K562 (cell line): ENCODE results near the gene HSDL1. TPM values are rescaled to one million over a fixed set of nuclear protein-coding genes. Genes with fewer than 3 reads are reported as not detected.

Source experiments
- ASH1L ChIP-seq: fragments of 450-650 bp; IDR thresholded peaks from 2 replicates; pipeline ENCODE4 v1.6.1; 2018; ENCODE audit warnings: borderline replicate concordance, mild to moderate bottlenecking, low read depth; ENCODE audit not compliant: partially characterized antibody
- E2F6 ChIP-seq, 2 experiments: IDR thresholded peaks; 2 replicates each; pipeline ENCODE4 v1.6.1; 2011; ENCODE audit warnings: borderline replicate concordance in 1 of 2, control low read depth in 1 of 2, low read depth in 1 of 2, low read length in 1 of 2, mild to moderate bottlenecking in 1 of 2, mixed read lengths in 1 of 2, moderate library complexity in 1 of 2; ENCODE audit not compliant: insufficient read depth in 1 of 2, insufficient read length in 1 of 2, poor library complexity in 1 of 2, severe bottlenecking in 1 of 2; ENCODE audit errors: extremely low read depth in 1 of 2
- MAX ChIP-seq: sonication (generic); formaldehyde crosslinking; IDR thresholded peaks from 2 replicates; pipeline ENCODE4 v1.9.0; 2022; ENCODE audit warnings: mild to moderate bottlenecking, missing genetic modification reagents
- PCBP1 ChIP-seq: fragments of 200-400 bp; formaldehyde crosslinking; IDR thresholded peaks from 2 replicates; pipeline ENCODE4 v1.6.1; 2018; ENCODE audit warnings: mild to moderate bottlenecking, low read depth, low read length; ENCODE audit not compliant: poor library complexity, severe bottlenecking
- SPI1 ChIP-seq: IDR thresholded peaks from 2 replicates; pipeline ENCODE4 v1.6.1; 2011; ENCODE audit warnings: low read depth, low read length, control low read depth, borderline replicate concordance
- TEAD1 ChIP-seq, 2 experiments: fragments of 450-650 bp in 1 of 2; sonication (generic) in 1 of 2; formaldehyde crosslinking; IDR thresholded peaks; 2 replicates each; pipeline versions ENCODE4 v1.4.0 to v1.8.0; 2020 to 2022; ENCODE audit warnings: mild to moderate bottlenecking in 2 of 2, missing genetic modification reagents in 1 of 2
- polyA plus RNA-seq, 8 experiments: library from polyadenylated mRNA; depleted of rRNA in 4 of 8; stranded (reverse) in 5 of 8; unstranded in 3 of 8; fragments of >200 nt; fragmentation: Nextera tagmentation in 2 of 8; fragmentation: Illumina TruSeq in 1 of 8; extraction: Ambion mirVana in 2 of 8; extraction: Trizol in 1 of 8; gene quantifications; 2 replicates each; pipeline versions ENCODE4 v1.2.1 to v1.2.3, GENCODE V29; 2011 to 2014; ENCODE audit warnings: inconsistent platforms in 1 of 8, missing spikeins in 1 of 8
- total RNA-seq, 7 experiments: library from RNA; depleted of rRNA in 6 of 7; stranded (reverse); fragments of >200 nt in 6 of 7; fragmentation: Illumina TruSeq in 2 of 7; extraction: Trizol in 2 of 7; gene quantifications; 2 replicates each; pipeline versions ENCODE4 v1.2.1 to v1.2.3, GENCODE V29; 2011 to 2021; ENCODE audit warnings: low replicate concordance in 1 of 7
- TF ChIP-seq, protein P1 (sequence below): fragments of 450-650 bp; IDR thresholded peaks from 2 replicates; pipeline ENCODE4 v1.6.1; 2016; ENCODE audit warnings: mild to moderate bottlenecking, moderate library complexity
- TF ChIP-seq, protein P2 (sequence below), 2 experiments: IDR thresholded peaks in 1 of 2; conservative IDR thresholded peaks in 1 of 2; 2 replicates each; pipeline ENCODE4 v1.6.1; 2016; ENCODE audit warnings: low read depth in 2 of 2, mild to moderate bottlenecking in 1 of 2, missing compliant biosample characterization in 1 of 2, missing genetic modification characterization in 1 of 2, moderate library complexity in 1 of 2

The HSDL1 gene
- total and polyA plus RNA-seq, 9 of the 15 experiments (the other 6 are each of a cell fraction or from before 2014, with no cell fraction given), result 14.8 to 41.2 (median 27.7) TPM

DNA sequence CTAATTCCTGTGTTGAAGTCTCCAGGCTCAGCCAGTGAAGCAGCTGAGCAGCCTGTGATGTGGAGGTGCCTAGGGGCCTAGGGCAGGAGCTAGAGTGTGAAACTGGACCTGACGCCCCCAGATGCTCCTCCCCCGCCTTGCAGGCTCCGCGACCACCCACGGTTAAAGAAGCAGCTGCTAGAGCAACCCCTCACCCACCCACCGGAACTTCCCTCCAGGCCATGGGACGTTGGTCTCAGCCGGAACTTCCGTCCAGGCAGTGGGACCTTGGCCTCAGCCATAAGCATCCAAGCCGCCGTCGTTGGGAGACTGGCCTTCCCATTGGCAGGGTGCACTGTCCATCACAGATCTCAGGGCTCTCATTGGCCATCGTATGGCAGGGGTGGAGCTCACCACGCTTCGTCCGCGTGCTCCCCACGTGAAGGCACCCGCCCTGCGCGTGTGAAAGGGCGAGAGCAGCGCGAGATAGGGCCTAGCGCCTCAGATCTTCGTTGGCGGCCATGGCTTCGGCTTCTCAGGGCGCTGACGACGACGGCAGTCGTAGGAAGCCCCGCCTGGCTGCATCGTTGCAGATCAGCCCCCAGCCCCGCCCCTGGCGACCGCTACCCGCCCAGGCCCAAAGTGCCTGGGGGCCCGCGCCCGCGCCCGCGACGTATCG is 45.9 kb upstream of the HSDL1 start, which contains the start of gene ADAD2 (continued):
- TF ChIP-seq, protein P1, sequence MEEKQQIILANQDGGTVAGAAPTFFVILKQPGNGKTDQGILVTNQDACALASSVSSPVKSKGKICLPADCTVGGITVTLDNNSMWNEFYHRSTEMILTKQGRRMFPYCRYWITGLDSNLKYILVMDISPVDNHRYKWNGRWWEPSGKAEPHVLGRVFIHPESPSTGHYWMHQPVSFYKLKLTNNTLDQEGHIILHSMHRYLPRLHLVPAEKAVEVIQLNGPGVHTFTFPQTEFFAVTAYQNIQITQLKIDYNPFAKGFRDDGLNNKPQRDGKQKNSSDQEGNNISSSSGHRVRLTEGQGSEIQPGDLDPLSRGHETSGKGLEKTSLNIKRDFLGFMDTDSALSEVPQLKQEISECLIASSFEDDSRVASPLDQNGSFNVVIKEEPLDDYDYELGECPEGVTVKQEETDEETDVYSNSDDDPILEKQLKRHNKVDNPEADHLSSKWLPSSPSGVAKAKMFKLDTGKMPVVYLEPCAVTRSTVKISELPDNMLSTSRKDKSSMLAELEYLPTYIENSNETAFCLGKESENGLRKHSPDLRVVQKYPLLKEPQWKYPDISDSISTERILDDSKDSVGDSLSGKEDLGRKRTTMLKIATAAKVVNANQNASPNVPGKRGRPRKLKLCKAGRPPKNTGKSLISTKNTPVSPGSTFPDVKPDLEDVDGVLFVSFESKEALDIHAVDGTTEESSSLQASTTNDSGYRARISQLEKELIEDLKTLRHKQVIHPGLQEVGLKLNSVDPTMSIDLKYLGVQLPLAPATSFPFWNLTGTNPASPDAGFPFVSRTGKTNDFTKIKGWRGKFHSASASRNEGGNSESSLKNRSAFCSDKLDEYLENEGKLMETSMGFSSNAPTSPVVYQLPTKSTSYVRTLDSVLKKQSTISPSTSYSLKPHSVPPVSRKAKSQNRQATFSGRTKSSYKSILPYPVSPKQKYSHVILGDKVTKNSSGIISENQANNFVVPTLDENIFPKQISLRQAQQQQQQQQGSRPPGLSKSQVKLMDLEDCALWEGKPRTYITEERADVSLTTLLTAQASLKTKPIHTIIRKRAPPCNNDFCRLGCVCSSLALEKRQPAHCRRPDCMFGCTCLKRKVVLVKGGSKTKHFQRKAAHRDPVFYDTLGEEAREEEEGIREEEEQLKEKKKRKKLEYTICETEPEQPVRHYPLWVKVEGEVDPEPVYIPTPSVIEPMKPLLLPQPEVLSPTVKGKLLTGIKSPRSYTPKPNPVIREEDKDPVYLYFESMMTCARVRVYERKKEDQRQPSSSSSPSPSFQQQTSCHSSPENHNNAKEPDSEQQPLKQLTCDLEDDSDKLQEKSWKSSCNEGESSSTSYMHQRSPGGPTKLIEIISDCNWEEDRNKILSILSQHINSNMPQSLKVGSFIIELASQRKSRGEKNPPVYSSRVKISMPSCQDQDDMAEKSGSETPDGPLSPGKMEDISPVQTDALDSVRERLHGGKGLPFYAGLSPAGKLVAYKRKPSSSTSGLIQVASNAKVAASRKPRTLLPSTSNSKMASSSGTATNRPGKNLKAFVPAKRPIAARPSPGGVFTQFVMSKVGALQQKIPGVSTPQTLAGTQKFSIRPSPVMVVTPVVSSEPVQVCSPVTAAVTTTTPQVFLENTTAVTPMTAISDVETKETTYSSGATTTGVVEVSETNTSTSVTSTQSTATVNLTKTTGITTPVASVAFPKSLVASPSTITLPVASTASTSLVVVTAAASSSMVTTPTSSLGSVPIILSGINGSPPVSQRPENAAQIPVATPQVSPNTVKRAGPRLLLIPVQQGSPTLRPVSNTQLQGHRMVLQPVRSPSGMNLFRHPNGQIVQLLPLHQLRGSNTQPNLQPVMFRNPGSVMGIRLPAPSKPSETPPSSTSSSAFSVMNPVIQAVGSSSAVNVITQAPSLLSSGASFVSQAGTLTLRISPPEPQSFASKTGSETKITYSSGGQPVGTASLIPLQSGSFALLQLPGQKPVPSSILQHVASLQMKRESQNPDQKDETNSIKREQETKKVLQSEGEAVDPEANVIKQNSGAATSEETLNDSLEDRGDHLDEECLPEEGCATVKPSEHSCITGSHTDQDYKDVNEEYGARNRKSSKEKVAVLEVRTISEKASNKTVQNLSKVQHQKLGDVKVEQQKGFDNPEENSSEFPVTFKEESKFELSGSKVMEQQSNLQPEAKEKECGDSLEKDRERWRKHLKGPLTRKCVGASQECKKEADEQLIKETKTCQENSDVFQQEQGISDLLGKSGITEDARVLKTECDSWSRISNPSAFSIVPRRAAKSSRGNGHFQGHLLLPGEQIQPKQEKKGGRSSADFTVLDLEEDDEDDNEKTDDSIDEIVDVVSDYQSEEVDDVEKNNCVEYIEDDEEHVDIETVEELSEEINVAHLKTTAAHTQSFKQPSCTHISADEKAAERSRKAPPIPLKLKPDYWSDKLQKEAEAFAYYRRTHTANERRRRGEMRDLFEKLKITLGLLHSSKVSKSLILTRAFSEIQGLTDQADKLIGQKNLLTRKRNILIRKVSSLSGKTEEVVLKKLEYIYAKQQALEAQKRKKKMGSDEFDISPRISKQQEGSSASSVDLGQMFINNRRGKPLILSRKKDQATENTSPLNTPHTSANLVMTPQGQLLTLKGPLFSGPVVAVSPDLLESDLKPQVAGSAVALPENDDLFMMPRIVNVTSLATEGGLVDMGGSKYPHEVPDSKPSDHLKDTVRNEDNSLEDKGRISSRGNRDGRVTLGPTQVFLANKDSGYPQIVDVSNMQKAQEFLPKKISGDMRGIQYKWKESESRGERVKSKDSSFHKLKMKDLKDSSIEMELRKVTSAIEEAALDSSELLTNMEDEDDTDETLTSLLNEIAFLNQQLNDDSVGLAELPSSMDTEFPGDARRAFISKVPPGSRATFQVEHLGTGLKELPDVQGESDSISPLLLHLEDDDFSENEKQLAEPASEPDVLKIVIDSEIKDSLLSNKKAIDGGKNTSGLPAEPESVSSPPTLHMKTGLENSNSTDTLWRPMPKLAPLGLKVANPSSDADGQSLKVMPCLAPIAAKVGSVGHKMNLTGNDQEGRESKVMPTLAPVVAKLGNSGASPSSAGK, result peak; percentile 88
- TF ChIP-seq TEAD1 (CRISPR knock-in tag; IDR thresholded peaks at IDR 0.05), result 0 out of 4 replicates have a peak, but pooled peaks of 1 of the 2 experiments have one; percentile 16
- TF ChIP-seq E2F6 (IDR thresholded peaks at IDR 0.05; ENCODE audit: borderline replicate concordance in 1 of 2, extremely low read depth in 1 of 2, insufficient read depth in 1 of 2, insufficient read length in 1 of 2, low read depth in 1 of 2, low read length in 1 of 2, poor library complexity in 1 of 2, severe bottlenecking in 1 of 2), result peak; percentile 87
- peak; percentile 78 for TF ChIP-seq ASH1L
- TF ChIP-seq, protein P2, sequence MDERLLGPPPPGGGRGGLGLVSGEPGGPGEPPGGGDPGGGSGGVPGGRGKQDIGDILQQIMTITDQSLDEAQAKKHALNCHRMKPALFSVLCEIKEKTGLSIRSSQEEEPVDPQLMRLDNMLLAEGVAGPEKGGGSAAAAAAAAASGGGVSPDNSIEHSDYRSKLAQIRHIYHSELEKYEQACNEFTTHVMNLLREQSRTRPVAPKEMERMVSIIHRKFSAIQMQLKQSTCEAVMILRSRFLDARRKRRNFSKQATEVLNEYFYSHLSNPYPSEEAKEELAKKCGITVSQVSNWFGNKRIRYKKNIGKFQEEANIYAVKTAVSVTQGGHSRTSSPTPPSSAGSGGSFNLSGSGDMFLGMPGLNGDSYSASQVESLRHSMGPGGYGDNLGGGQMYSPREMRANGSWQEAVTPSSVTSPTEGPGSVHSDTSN (CRISPR knock-in tag; IDR thresholded peaks at IDR 0.05; ENCODE audit: low read depth), result peak; percentile 78
- TF ChIP-seq, protein P2 (tag; conservative IDR thresholded peaks at IDR 0.05; ENCODE audit: low read depth), result peak; percentile 76
- TF ChIP-seq MAX (CRISPR knock-in tag), result peak; percentile 77
- TF ChIP-seq SPI1, result no peak
- peak; percentile 21 for TF ChIP-seq PCBP1
